PC-3 (cell line): ENCODE data around the gene EPB41L4A. TPM values are rescaled to one million over a fixed set of nuclear protein-coding genes. Genes with fewer than 3 reads are reported as not detected.
"Not testable (repeated sequence)": the region's sequence is repeated elsewhere in the genome, so short reads cannot be mapped to it uniquely, and the experiment has no call there.

ENCODE experiments used
- ATAC-seq: fragments of 200-7000 bp; cut with Tn5 transposase; 2 replicates; pipeline ENCODE4 v1.9.1; 2020; ENCODE audit warnings: mild to moderate bottlenecking, moderate library complexity
- BruUV-seq: library from RNA; stranded (reverse); fragments of 400-500 nt; replicated peaks from 2 replicates; lab custom pipeline; 2021; lab: Mats Ljungman, UMichigan
- CTCF ChIA-PET: fragments of 300-600 bp; sonication (Branson Sonifier 250); formaldehyde crosslinking; loops from one replicate; lab custom pipeline; 2022; ENCODE audit warnings: antibody characterized with exemption; lab: Charles Lee
- POLR2A ChIA-PET: fragments of 300-600 bp; sonication (Branson Sonifier 250); formaldehyde crosslinking; loops from one replicate; lab custom pipeline; 2022; ENCODE audit warnings: antibody characterized with exemption; ENCODE audit not compliant: unreplicated experiment; lab: Charles Lee
- DNase-seq: peaks from one replicate; pipeline ENCODE4 v3.0.0-alpha.2; 2015
- H2AFZ ChIP-seq: fragments of 300-600 bp; sonication (generic); 2 replicates; pipeline ENCODE4 v1.6.0; 2016; ENCODE audit warnings: antibody characterized with exemption, low read length
- H3F3A ChIP-seq: fragments of 300-600 bp; sonication (generic); one replicate; pipeline ENCODE4 v1.6.0; 2017; ENCODE audit warnings: antibody characterized with exemption, low read length, control low read depth, mild to moderate bottlenecking; ENCODE audit not compliant: unreplicated experiment
- H3K27ac ChIP-seq: fragments of 300-600 bp; sonication (generic); 2 replicates; pipeline ENCODE4 v1.5.1; 2016; ENCODE audit warnings: mild to moderate bottlenecking, low read length
- H3K27me3 ChIP-seq: fragments of 300-600 bp; sonication (generic); 2 replicates; pipeline ENCODE4 v1.6.1; 2016; ENCODE audit warnings: low read length, mixed read lengths
- H3K36me3 ChIP-seq: fragments of 300-600 bp; sonication (generic); 2 replicates; pipeline ENCODE4 v1.6.1; 2016; ENCODE audit warnings: low read depth, mixed run types, low read length, mixed read lengths
- H3K4me1 ChIP-seq: fragments of 300-600 bp; sonication (generic); 2 replicates; pipeline ENCODE4 v1.5.1; 2016; ENCODE audit warnings: low read length; ENCODE audit not compliant: insufficient read depth
- H3K4me2 ChIP-seq: fragments of 300-600 bp; sonication (generic); 2 replicates; pipeline ENCODE4 v1.6.0; 2016; ENCODE audit warnings: low read length
- H3K4me3 ChIP-seq: fragments of 300-600 bp; sonication (generic); 2 replicates; pipeline ENCODE4 v1.5.1; 2016; ENCODE audit warnings: mild to moderate bottlenecking, low read length, mixed read lengths
- H3K79me2 ChIP-seq: fragments of 300-600 bp; sonication (generic); 2 replicates; pipeline ENCODE4 v1.6.1; 2017; ENCODE audit warnings: low read length, mixed read lengths
- H3K9ac ChIP-seq: fragments of 300-600 bp; sonication (generic); 2 replicates; pipeline ENCODE4 v1.6.0; 2016; ENCODE audit warnings: mild to moderate bottlenecking, low read length
- H3K9me2 ChIP-seq: fragments of 300-600 bp; sonication (generic); replicated peaks from 2 replicates; pipeline ENCODE4 v1.6.1; 2016; ENCODE audit warnings: mixed run types, low read length, mixed read lengths
- H3K9me3 ChIP-seq: fragments of 300-600 bp; sonication (generic); 2 replicates; pipeline ENCODE4 v1.6.1; 2016; ENCODE audit warnings: low read length, mixed read lengths
- H4K20me1 ChIP-seq: fragments of 300-600 bp; sonication (generic); 2 replicates; pipeline ENCODE4 v1.6.1; 2016; ENCODE audit warnings: low read length, mixed read lengths
- CTCF ChIP-seq: fragments of 300-600 bp; sonication (generic); conservative IDR thresholded peaks from 2 replicates; pipeline ENCODE4 v1.5.1; 2017; ENCODE audit warnings: antibody characterized with exemption, low read depth, mild to moderate bottlenecking, low read length
- EZH2 ChIP-seq: fragments of 300-600 bp; sonication (generic); IDR thresholded peaks from one replicate; pipeline ENCODE4 v1.6.1; 2017; ENCODE audit warnings: antibody characterized with exemption, mild to moderate bottlenecking, low read length; ENCODE audit not compliant: unreplicated experiment
- EZH2phosphoT487 ChIP-seq: fragments of 300-600 bp; sonication (generic); IDR thresholded peaks from 2 replicates; pipeline ENCODE4 v1.6.1; 2018; ENCODE audit warnings: mild to moderate bottlenecking, antibody characterized with exemption, low read length, borderline replicate concordance
- intact Hi-C: fragments of 100-400 bp; cut with micrococcal nuclease; formaldehyde crosslinking; loops from 2 replicates; pipeline ENCODE4 v1.9.0; 2023
- total RNA-seq: library from RNA; depleted of rRNA; stranded (reverse); fragments of >200 nt; gene quantifications from 2 replicates; pipeline ENCODE4 v1.2.3, GENCODE V29; 2014

EPB41L4A gene
- total RNA-seq, 1 experiment from 2014 or later, result not detected

- Histone ChIP-seq H3K79me2 (no peaks in the 10 kb centered on the region), H3K9me2 (no peaks in the 10 kb centered on the region), H3K9me3 (no peaks in the 10 kb centered on the region), H3F3A (no peaks in the 10 kb centered on the region), H3K36me3 (no peaks in the 10 kb centered on the region), H3K4me1 (no peaks in the 10 kb centered on the region), H3K9ac (no peak overlapping the region), H3K27ac (no peak overlapping the region), H3K27me3 (peaks cover 55% of the 10 kb centered on the region), H3K4me3 (no peak overlapping the region), H3K4me2 (no peak overlapping the region), H2AFZ (no peak overlapping the region), H4K20me1 (no peaks in the 10 kb centered on the region)
- ATAC-seq (no peak), DNase-seq (no peak)
- intact Hi-C loops, result no loop called here
- CTCF ChIA-PET, result no interaction called here
- POLR2A ChIA-PET, result no interaction called here
- TF ChIP-seq EZH2 (no peak), CTCF (no peak), EZH2phosphoT487 (no peak)
- BruUV-seq, result no TSS peak
These were observed 17.2 kb downstream of the EPB41L4A start for GRCh38 chr5:112401924-112402323.

GRCh38 chr5:112397690-112398089, 21.4 kb downstream of the EPB41L4A start:
- ChIA-PET CTCF (no interaction called here), POLR2A (no interaction called here)
- Histone ChIP-seq H4K20me1 (no peaks in the 10 kb centered on the region), H3K9me2 (no peaks in the 10 kb centered on the region), H3K27me3 (peaks cover 32% of the 10 kb centered on the region), H3F3A (no peaks in the 10 kb centered on the region), H3K4me1 (no peaks in the 10 kb centered on the region), H3K9me3 (no peaks in the 10 kb centered on the region), H3K36me3 (no peaks in the 10 kb centered on the region), H3K4me3 (no peak overlapping the region), H2AFZ (no peak overlapping the region), H3K9ac (no peak overlapping the region), H3K4me2 (no peak overlapping the region), H3K79me2 (no peaks in the 10 kb centered on the region), H3K27ac (no peak overlapping the region)
- ATAC-seq, result no peak
- no peak for TF ChIP-seq EZH2
- DNase-seq, result no peak
- no TSS peak for BruUV-seq
- intact Hi-C loops, result no loop called here

GRCh38 chr5:112396430-112396829, 22.6 kb downstream of the EPB41L4A start:
- POLR2A ChIA-PET, result no interaction called here
- ATAC-seq, result no peak
- intact Hi-C loops, result no loop called here
- CTCF ChIA-PET, result no interaction called here
- Histone ChIP-seq H3K27ac (no peak overlapping the region), H3K79me2 (no peaks in the 10 kb centered on the region), H3K4me3 (no peak overlapping the region), H3K4me2 (no peak overlapping the region), H3K9ac (no peak overlapping the region), H3K36me3 (no peaks in the 10 kb centered on the region), H2AFZ (no peak overlapping the region), H4K20me1 (no peaks in the 10 kb centered on the region), H3K9me3 (no peaks in the 10 kb centered on the region), H3K27me3 (peaks cover 20% of the 10 kb centered on the region), H3K4me1 (no peaks in the 10 kb centered on the region), H3F3A (no peaks in the 10 kb centered on the region), H3K9me2 (no peaks in the 10 kb centered on the region)
- DNase-seq, result no peak
- no TSS peak for BruUV-seq
- no peak for TF ChIP-seq CTCF
- no peak for TF ChIP-seq EZH2
- no peak for TF ChIP-seq EZH2phosphoT487

- H2AFZ ChIP-seq, ATAC-seq, H3K9me3 ChIP-seq, H3K4me2 ChIP-seq, BruUV-seq, H3K4me3 ChIP-seq, H3K9me2 ChIP-seq, H3F3A ChIP-seq, H3K36me3 ChIP-seq, intact Hi-C loops, DNase-seq, POLR2A ChIA-PET, H4K20me1 ChIP-seq, H3K4me1 ChIP-seq, H3K27ac ChIP-seq, CTCF ChIA-PET, H3K79me2 ChIP-seq, H3K9ac ChIP-seq: not testable (repeated sequence)
- peaks cover 25% of the 10 kb centered on the region for H3K27me3 ChIP-seq
These were observed 23.8 kb downstream of the EPB41L4A start for GRCh38 chr5:112395299-112395698.
